ENCODE results near the gene FAM221B. TPM values are rescaled to one million over a fixed set of nuclear protein-coding genes. Genes with fewer than 3 reads are reported as not detected.

FAM221B gene
- polyA plus RNA-seq, 3 donors from 2014 or later, result not detected

DNA sequence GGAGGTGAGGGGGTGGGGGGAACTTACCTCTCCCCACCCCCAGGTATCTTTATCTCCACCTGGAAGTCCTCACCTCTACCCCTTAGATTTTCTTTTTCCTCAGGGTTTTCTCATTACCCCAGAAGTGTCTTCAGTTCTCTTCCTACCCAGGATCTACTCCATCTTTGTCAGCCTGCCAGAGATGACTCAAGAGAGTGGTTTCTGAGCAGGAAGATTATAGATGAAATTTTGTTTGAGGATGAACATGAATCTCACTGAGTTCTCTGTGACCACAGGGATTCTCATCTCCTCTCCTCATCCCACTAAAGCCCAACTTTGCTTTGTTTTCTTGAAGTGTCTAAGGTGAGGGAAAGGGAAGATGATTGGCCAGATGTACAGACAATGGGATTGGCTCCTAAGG is 8.5 kb downstream of the FAM221B start:
- no peaks in the 10 kb centered on the region for H3K36me3 Mint-ChIP-seq
- H3K4me1 Mint-ChIP-seq, result peaks cover 8% of the 10 kb centered on the region in 2 donors
- H3K27ac Mint-ChIP-seq, result no peak overlapping the region
- H3K4me3 Mint-ChIP-seq, result no peak overlapping the region
- H3K27me3 Mint-ChIP-seq (ENCODE audit: low read depth in 3 of 3), result peaks cover 6 to 7% (median 7%) of the 10 kb centered on the region in 3 donors
- no peak for DNase-seq
- H3K9me3 Mint-ChIP-seq, result no peaks in the 10 kb centered on the region

DNA sequence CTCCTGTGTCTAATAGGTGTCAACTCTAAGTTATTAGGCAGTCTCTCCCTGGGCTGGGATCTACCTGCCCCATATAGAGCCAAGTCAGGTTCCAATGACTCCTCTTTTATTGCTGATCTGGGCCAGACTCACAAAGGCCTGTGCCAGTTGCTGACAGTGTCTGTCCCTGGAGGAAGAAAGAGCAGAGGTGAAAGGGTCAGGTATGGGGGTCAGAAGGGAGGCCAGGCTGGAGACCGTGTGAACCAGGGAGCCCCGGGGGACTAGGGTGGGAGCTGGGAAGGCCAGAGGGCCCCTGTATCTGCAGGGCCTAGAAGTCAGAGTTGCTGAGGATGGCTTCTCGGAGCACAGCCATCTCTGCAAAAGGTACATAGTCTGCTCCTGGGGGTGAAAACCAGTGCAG is 10.2 kb downstream of the FAM221B start:
- peak overlapping the region in 1 of 6 donors; percentile 18 for H3K27ac Mint-ChIP-seq
- no peak overlapping the region for H3K4me3 Mint-ChIP-seq

GRCh38 chr9:35816708-35817107 is 11.8 kb downstream of the FAM221B start:
- H3K36me3 Mint-ChIP-seq, result no peaks in the 10 kb centered on the region
- peaks cover 13 to 17% (median 16%) of the 10 kb centered on the region in 3 donors for H3K27me3 Mint-ChIP-seq (ENCODE audit: low read depth in 3 of 3)
- H3K4me3 Mint-ChIP-seq, result peak overlapping the region in 3 of 5 donors; percentile 31 to 96 (median 63)
- H3K4me1 Mint-ChIP-seq, result peaks cover 35 to 36% of the 10 kb centered on the region in 2 donors
- no peak for DNase-seq
- no peaks in the 10 kb centered on the region for H3K9me3 Mint-ChIP-seq
- no peak overlapping the region for H3K27ac Mint-ChIP-seq

More for the DNA sequence above, 10.2 kb downstream of the FAM221B start:
- Mint-ChIP-seq H3K36me3 (no peaks in the 10 kb centered on the region), H3K9me3 (no peaks in the 10 kb centered on the region), H3K27me3 (ENCODE audit: low read depth in 3 of 3) (peaks cover 7 to 10% (median 8%) of the 10 kb centered on the region in 3 donors), H3K4me1 (peaks cover 20 to 21% of the 10 kb centered on the region in 2 donors)
- DNase-seq, result no peak

GRCh38 chr9:35814841-35815543 is 13.5 kb downstream of the FAM221B start, which contains the start of gene HINT2:
Gene HINT2 (minus strand): TSS chr9:35815042. CDS start chr9:35814979, 63 bp downstream.
- peak; percentile 96 to 97 (median 96) for DNase-seq
- H3K4me3 Mint-ChIP-seq, result peak within 1 kb of the TSS; percentile 94 to 99 (median 96)
- H3K27me3 Mint-ChIP-seq (ENCODE audit: low read depth in 3 of 3), result peaks cover 13 to 21% (median 15%) of the 10 kb centered on the region in 3 donors
- no peaks in the 10 kb centered on the region for H3K9me3 Mint-ChIP-seq
- H3K4me1 Mint-ChIP-seq, result peaks cover 46% of the 10 kb centered on the region in 2 donors
- H3K27ac Mint-ChIP-seq, result peak within 1 kb of the TSS; percentile 93 to 99 (median 96)
- H3K36me3 Mint-ChIP-seq, result no peaks in the 10 kb centered on the region

GRCh38 chr9:35814106-35814840 is 14.3 kb downstream of the FAM221B start:
- Mint-ChIP-seq H3K4me1 (peaks cover 46% of the 10 kb centered on the region in 2 donors), H3K27me3 (ENCODE audit: low read depth in 3 of 3) (peaks cover 13 to 21% (median 15%) of the 10 kb centered on the region in 3 donors), H3K9me3 (no peaks in the 10 kb centered on the region), H3K27ac (peak overlapping the region; percentile 92 to 99 (median 93)), H3K4me3 (peak overlapping the region; percentile 87 to 99 (median 96)), H3K36me3 (no peaks in the 10 kb centered on the region)
- DNase-seq, result peak in 2 of 3 donors; percentile 53 to 55

- DNase-seq, result no peak
- H3K4me1 Mint-ChIP-seq, result peaks cover 46% of the 10 kb centered on the region in 2 donors
- peak overlapping the region in 5 of 6 donors; percentile 83 to 99 (median 93) for H3K27ac Mint-ChIP-seq
- no peaks in the 10 kb centered on the region for H3K36me3 Mint-ChIP-seq
- H3K27me3 Mint-ChIP-seq (ENCODE audit: low read depth in 3 of 3), result peaks cover 13 to 21% (median 15%) of the 10 kb centered on the region in 3 donors
- H3K9me3 Mint-ChIP-seq, result no peaks in the 10 kb centered on the region
- peak overlapping the region; percentile 87 to 99 (median 96) for H3K4me3 Mint-ChIP-seq
Observed at GRCh38 chr9:35813434-35814105, 15.0 kb downstream of the FAM221B start.

- peaks cover 46% of the 10 kb centered on the region in 2 donors for H3K4me1 Mint-ChIP-seq
- H3K27ac Mint-ChIP-seq, result peak within 1 kb of the TSS; percentile 95 to 97 (median 97)
- DNase-seq, result peak; percentile 97 to 98 (median 98)
- H3K4me3 Mint-ChIP-seq, result peak within 1 kb of the TSS; percentile 86 to 96 (median 90)
- no peaks in the 10 kb centered on the region for H3K9me3 Mint-ChIP-seq
- peaks cover 13 to 21% (median 15%) of the 10 kb centered on the region in 3 donors for H3K27me3 Mint-ChIP-seq (ENCODE audit: low read depth in 3 of 3)
- peaks cover 0 to 3% (median 0%) of the 10 kb centered on the region in 3 donors for H3K36me3 Mint-ChIP-seq
Observed at GRCh38 chr9:35812025-35812602, 16.4 kb downstream of the FAM221B start, which contains the start of gene SPAG8. Gene SPAG8 (minus strand): TSS chr9:35812262. CDS start chr9:35812147, 115 bp downstream.

DNA sequence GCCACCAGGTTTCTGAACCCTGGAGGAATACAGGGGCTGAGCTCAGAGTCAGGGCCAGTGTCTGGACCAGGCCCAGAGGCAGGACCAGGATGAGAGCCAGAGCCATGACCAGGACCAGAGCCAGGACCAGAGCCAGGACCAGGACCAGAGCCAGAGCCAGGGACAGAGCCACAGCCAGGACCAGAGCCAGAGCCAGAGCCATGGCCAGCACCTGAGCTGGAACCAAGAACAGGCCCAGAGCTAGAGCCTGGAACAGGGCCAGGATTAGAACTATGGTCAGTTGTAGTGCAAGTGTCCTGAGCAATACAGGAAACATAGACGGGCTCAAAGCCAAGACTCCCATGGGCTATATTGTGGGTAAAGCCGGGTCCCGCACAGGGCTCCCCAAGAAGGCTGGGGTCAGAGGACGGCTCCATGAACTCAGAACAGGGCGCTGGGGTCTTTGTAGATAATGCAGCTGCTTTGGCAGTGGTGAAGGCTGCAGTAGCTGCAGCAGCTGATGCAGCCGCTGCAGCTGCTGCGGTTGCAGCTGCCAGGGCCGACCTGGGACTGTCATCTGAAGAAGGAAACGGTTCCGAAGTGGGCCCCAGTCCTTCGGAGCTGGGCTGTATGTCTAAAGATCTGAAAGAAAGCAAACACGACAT is 17.0 kb downstream of the FAM221B start:
- Mint-ChIP-seq H3K27ac (peak overlapping the region; percentile 95 to 97 (median 97)), H3K36me3 (peaks cover 0 to 7% (median 0%) of the 10 kb centered on the region in 3 donors)

GRCh38 chr9:35810122-35810521 is 18.4 kb downstream of the FAM221B start:
- peaks cover 6 to 16% (median 10%) of the 10 kb centered on the region in 3 donors for H3K27me3 Mint-ChIP-seq (ENCODE audit: low read depth in 3 of 3)
- H3K27ac Mint-ChIP-seq, result peak overlapping the region; percentile 64 to 97 (median 96)

More for the DNA sequence above, 17.0 kb downstream of the FAM221B start:
- peaks cover 46% of the 10 kb centered on the region in 2 donors for H3K4me1 Mint-ChIP-seq
- H3K27me3 Mint-ChIP-seq (ENCODE audit: low read depth in 3 of 3), result peaks cover 13 to 21% (median 15%) of the 10 kb centered on the region in 3 donors
- DNase-seq, result no peak
- H3K9me3 Mint-ChIP-seq, result no peaks in the 10 kb centered on the region
- H3K4me3 Mint-ChIP-seq, result peak overlapping the region; percentile 86 to 96 (median 90)

GRCh38 chr9:35808433-35808832 is 20.1 kb downstream of the FAM221B start:
- Mint-ChIP-seq H3K27ac (no peak overlapping the region), H3K27me3 (ENCODE audit: low read depth in 3 of 3) (peaks cover 5 to 14% (median 6%) of the 10 kb centered on the region in 3 donors), H3K36me3 (peaks cover 6 to 9% (median 6%) of the 10 kb centered on the region in 3 donors), H3K4me1 (peaks cover 26% of the 10 kb centered on the region in 2 donors), H3K9me3 (no peaks in the 10 kb centered on the region), H3K4me3 (no peak overlapping the region)
- no peak for DNase-seq

More at GRCh38 chr9:35810122-35810521, 18.4 kb downstream of the FAM221B start:
- H3K4me3 Mint-ChIP-seq, result no peak overlapping the region
- H3K36me3 Mint-ChIP-seq, result peaks cover 2 to 9% (median 3%) of the 10 kb centered on the region in 3 donors
- no peak for DNase-seq
- no peaks in the 10 kb centered on the region for H3K9me3 Mint-ChIP-seq
- H3K4me1 Mint-ChIP-seq, result peaks cover 38 to 39% of the 10 kb centered on the region in 2 donors

GRCh38 chr9:35806101-35806500 is 22.4 kb downstream of the FAM221B start:
- H3K4me3 Mint-ChIP-seq, result no peak overlapping the region
- no peak for DNase-seq
- peaks cover 4 to 6% of the 10 kb centered on the region in 2 donors for H3K4me1 Mint-ChIP-seq
- peaks cover 0 to 2% (median 1%) of the 10 kb centered on the region in 3 donors for H3K27me3 Mint-ChIP-seq (ENCODE audit: low read depth in 3 of 3)
- peaks cover 9 to 23% (median 19%) of the 10 kb centered on the region in 3 donors for H3K36me3 Mint-ChIP-seq
- no peak overlapping the region for H3K27ac Mint-ChIP-seq
- no peaks in the 10 kb centered on the region for H3K9me3 Mint-ChIP-seq

GRCh38 chr9:35801328-35802128 is 27.0 kb downstream of the FAM221B start:
- Mint-ChIP-seq H3K27me3 (ENCODE audit: low read depth in 3 of 3) (peaks cover 0 to 2% (median 0%) of the 10 kb centered on the region in 3 donors), H3K9me3 (no peaks in the 10 kb centered on the region), H3K4me3 (no peak overlapping the region), H3K4me1 (no peaks in the 10 kb centered on the region), H3K27ac (no peak overlapping the region), H3K36me3 (peaks cover 9 to 29% (median 27%) of the 10 kb centered on the region in 3 donors)
- DNase-seq, result no peak

Data from immature natural killer cell (primary cell).